SK-N-SH (cell line): ENCODE results near the gene ADAM11. TPM values are rescaled to one million over a fixed set of nuclear protein-coding genes. Genes with fewer than 3 reads are reported as not detected.

ENCODE experiments used
- CTCF ChIA-PET: fragments of 300-600, 350-600 bp; formaldehyde crosslinking; extraction: SDS; loops from one replicate; lab custom pipeline; 2021; lab: Yijun Ruan, JAX
- POLR2A ChIA-PET: fragments of 350-600 bp; sonication (Branson Sonifier 250); formaldehyde crosslinking; extraction: SDS; loops from one replicate; lab custom pipeline; 2020; ENCODE audit warnings: antibody characterized with exemption, inconsistent platforms; lab: Yijun Ruan, JAX
- DNase-seq: peaks from one replicate; pipeline ENCODE4 v3.0.0; 2012
- H2AFZ ChIP-seq: fragments of 200-600 bp; sonication (generic); 2 replicates; pipeline ENCODE4 v1.8.1; 2016; ENCODE audit warnings: antibody characterized with exemption, mild to moderate bottlenecking, low read depth
- H3F3A ChIP-seq: fragments of 200-600 bp; sonication (generic); replicated peaks from 2 replicates; pipeline ENCODE3; 2016; ENCODE audit warnings: antibody characterized with exemption, mild to moderate bottlenecking; ENCODE audit not compliant: insufficient read depth
- H3K27ac ChIP-seq, 2 experiments: fragments of 200-500 bp in 1 of 2; fragments of 200-600 bp in 1 of 2; sonication (Bioruptor generic) in 1 of 2; sonication (generic), shearing (Covaris generic) in 1 of 2; 2 replicates each; pipeline versions ENCODE4 v1.5.1 to v1.6.1; 2014 to 2016; ENCODE audit warnings: low read depth in 2 of 2, inconsistent platforms in 1 of 2, low read length in 1 of 2, mild to moderate bottlenecking in 1 of 2, mixed read lengths in 1 of 2
- H3K27me3 ChIP-seq: fragments of 200-600 bp; sonication (generic), shearing (Covaris generic); 2 replicates; pipeline ENCODE4 v1.6.1; 2016; ENCODE audit warnings: mixed run types; ENCODE audit not compliant: insufficient read depth
- H3K36me3 ChIP-seq, 2 experiments: fragments of 200-500 bp in 1 of 2; fragments of 200-600 bp in 1 of 2; sonication (Bioruptor generic) in 1 of 2; sonication (generic) in 1 of 2; replicated peaks in 1 of 2; 2 replicates each; pipeline versions ENCODE3 to v1.5.1; 2014 to 2016; ENCODE audit warnings: low read length in 1 of 2, mild to moderate bottlenecking in 1 of 2; ENCODE audit not compliant: insufficient read depth in 2 of 2, control insufficient read depth in 1 of 2
- H3K4me1 ChIP-seq, 2 experiments: fragments of 200-500 bp in 1 of 2; fragments of 200-600 bp in 1 of 2; sonication (Bioruptor generic) in 1 of 2; sonication (generic), shearing (Covaris generic) in 1 of 2; 2 replicates each; pipeline versions ENCODE4 v1.5.1 to v1.6.1; 2014 to 2016; ENCODE audit warnings: low read depth in 1 of 2, low read length in 1 of 2, mixed run types in 1 of 2; ENCODE audit not compliant: insufficient read depth in 2 of 2, control insufficient read depth in 1 of 2
- H3K4me2 ChIP-seq: fragments of 200-600 bp; sonication (generic), shearing (Covaris generic); 2 replicates; pipeline ENCODE4 v1.6.1; 2017; ENCODE audit warnings: mixed run types
- H3K4me3 ChIP-seq, 2 experiments: fragments of 200-500 bp in 1 of 2; fragments of 200-600 bp in 1 of 2; sonication (Bioruptor generic) in 1 of 2; sonication (generic), shearing (Covaris generic) in 1 of 2; 2 replicates each; pipeline versions ENCODE4 v1.5.1 to v1.8.1; 2014 to 2016; ENCODE audit warnings: low read depth in 2 of 2, inconsistent platforms in 1 of 2, low read length in 1 of 2, mild to moderate bottlenecking in 1 of 2, mixed read lengths in 1 of 2, moderate library complexity in 1 of 2
- H3K79me2 ChIP-seq: fragments of 200-600 bp; sonication (generic); 2 replicates; pipeline ENCODE4 v1.8.1; 2017; ENCODE audit warnings: mild to moderate bottlenecking; ENCODE audit not compliant: insufficient read depth
- H3K9ac ChIP-seq: fragments of 200-600 bp; sonication (generic); 2 replicates; pipeline ENCODE4 v1.6.1; 2017; ENCODE audit warnings: mixed run types
- H3K9me2 ChIP-seq: fragments of 200-600 bp; sonication (generic); 2 replicates; pipeline ENCODE4 v1.6.1; 2017; ENCODE audit warnings: mixed run types
- H3K9me3 ChIP-seq: fragments of 200-600 bp; sonication (generic); 2 replicates; pipeline ENCODE4 v1.6.1; 2017; ENCODE audit warnings: mixed run types, mild to moderate bottlenecking, moderate library complexity
- H4K20me1 ChIP-seq: fragments of 200-600 bp; sonication (generic); 2 replicates; pipeline ENCODE4 v1.6.1; 2017; ENCODE audit warnings: mild to moderate bottlenecking, mixed run types; ENCODE audit not compliant: insufficient read depth
- EZH2phosphoT487 ChIP-seq: fragments of 200-600 bp; sonication (generic); IDR thresholded peaks from 2 replicates; pipeline ENCODE4 v1.6.1; 2017; ENCODE audit warnings: low read depth, mixed run types, mild to moderate bottlenecking, antibody characterized with exemption, moderate library complexity, borderline replicate concordance
- FOXJ3 ChIP-seq: sonication (generic); formaldehyde crosslinking; IDR thresholded peaks from 2 replicates; pipeline ENCODE4 v1.5.1; 2020; ENCODE audit warnings: mild to moderate bottlenecking, missing genetic modification reagents
- FOXM1 ChIP-seq: IDR thresholded peaks from 2 replicates; pipeline ENCODE4 v1.4.0; 2012; ENCODE audit warnings: low read depth, mild to moderate bottlenecking
- GATA2 ChIP-seq: sonication (generic); formaldehyde crosslinking; IDR thresholded peaks from 2 replicates; pipeline ENCODE4 v1.5.0; 2020; ENCODE audit warnings: mild to moderate bottlenecking, missing genetic modification reagents
- JUND ChIP-seq: IDR thresholded peaks from 2 replicates; pipeline ENCODE4 v1.4.0; 2012
- MEF2A ChIP-seq: IDR thresholded peaks from 2 replicates; pipeline ENCODE4 v1.4.0; 2012; ENCODE audit warnings: low read depth, borderline replicate concordance
- RAD21 ChIP-seq: IDR thresholded peaks from 2 replicates; pipeline ENCODE4 v1.6.1; 2012; ENCODE audit warnings: mild to moderate bottlenecking, low read length
- SIN3A ChIP-seq: IDR thresholded peaks from 2 replicates; pipeline ENCODE4 v1.6.1; 2012; ENCODE audit warnings: low read depth, mild to moderate bottlenecking, low read length, moderate library complexity, borderline replicate concordance
- SMC3 ChIP-seq: IDR thresholded peaks from 2 replicates; pipeline ENCODE4 v1.6.1; 2012; ENCODE audit warnings: low read depth, low read length, improper control_type of control experiment
- TEAD4 ChIP-seq: IDR thresholded peaks from 2 replicates; pipeline ENCODE4 v1.4.0; 2012; ENCODE audit warnings: mild to moderate bottlenecking, borderline replicate concordance; ENCODE audit not compliant: insufficient read depth
- USF2 ChIP-seq: fragments of 150-350 bp; IDR thresholded peaks from 2 replicates; pipeline ENCODE4 v1.6.1; 2017; ENCODE audit warnings: antibody characterized with exemption, low read length, low read depth, borderline replicate concordance
- WGBS: methylation state at CpG from one replicate; pipeline ENCODE4 v1.1.6; 2017; ENCODE audit warnings: low lambda C conversion rate; 5-methylcytosine and 5-hydroxymethylcytosine counted together
- polyA plus RNA-seq, 3 experiments: library from polyadenylated mRNA; depleted of rRNA; stranded (reverse); fragments of >200 nt; gene quantifications; 2 replicates each; pipeline ENCODE4 v1.2.3, GENCODE V29; 2012
- TF ChIP-seq, protein P1 (sequence below): IDR thresholded peaks from 2 replicates; pipeline ENCODE4; 2012
- TF ChIP-seq, protein P2 (sequence below): IDR thresholded peaks from 2 replicates; pipeline ENCODE4 v1.4.0; 2012; ENCODE audit warnings: low read depth

Gene ADAM11
- polyA plus RNA-seq, 1 of the 3 experiments (the other 2 are of a cell fraction), result 2.5 TPM

DNA sequence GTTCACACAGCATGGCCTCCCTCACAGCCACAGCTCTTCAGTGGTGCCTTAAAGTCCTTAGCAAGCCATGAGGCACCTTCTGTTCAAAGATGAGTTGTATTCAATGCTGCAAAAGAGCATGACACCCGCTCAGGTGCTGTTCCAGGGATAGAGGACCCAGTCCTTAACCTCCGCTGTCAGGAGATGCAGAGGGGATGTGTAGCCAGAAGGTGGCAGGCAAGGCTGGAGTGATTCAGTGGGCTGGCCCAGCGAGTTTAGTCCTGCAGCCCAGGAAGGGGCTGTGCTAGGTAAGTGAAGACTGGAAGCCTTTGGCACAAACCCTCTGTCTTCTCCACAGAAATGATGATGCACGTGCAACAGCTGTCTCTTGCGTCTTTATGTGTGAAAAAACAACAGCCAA is 25.0 kb upstream of the ADAM11 start:
- H3K27ac ChIP-seq, result no peak overlapping the region
- H3F3A ChIP-seq, result no peaks in the 10 kb centered on the region
- H3K4me2 ChIP-seq, result no peak overlapping the region
- WGBS, result 87% methylated on average over 5 of the region's 5 CpGs
- TF ChIP-seq USF2, result no peak
- TF ChIP-seq RAD21, result peak; percentile 42
- TF ChIP-seq SIN3A, result no peak
- TF ChIP-seq SMC3, result 0 out of 2 replicates have a peak, but pooled peaks have one; percentile 6
- no peaks in the 10 kb centered on the region for H3K79me2 ChIP-seq
- H3K9me3 ChIP-seq, result no peaks in the 10 kb centered on the region
- DNase-seq, result no peak
- H4K20me1 ChIP-seq, result no peaks in the 10 kb centered on the region
- H3K4me3 ChIP-seq, result peak overlapping the region in 1 of 2 experiments; percentile 40; a peak in 1 of 4 replicates
- H3K36me3 ChIP-seq, result peaks cover 6 to 7% of the 10 kb centered on the region in 2 experiments
- H3K9me2 ChIP-seq, result no peaks in the 10 kb centered on the region
- no peak overlapping the region for H2AFZ ChIP-seq
- H3K27me3 ChIP-seq, result no peaks in the 10 kb centered on the region
- CTCF ChIA-PET, result interaction anchor here (0.6 to 1.4 kb wide), 4 partner anchors 20 to 145 kb away, joined by 3 to 4 read pairs (median 3); no protein-coding TSS in a partner anchor
- H3K4me1 ChIP-seq, result no peaks in the 10 kb centered on the region
- no peak overlapping the region for H3K9ac ChIP-seq
- POLR2A ChIA-PET, result interaction anchor here (0.6 kb wide), 1 partner anchor 103 kb away, joined by 3 read pairs; no protein-coding TSS in a partner anchor

DNA sequence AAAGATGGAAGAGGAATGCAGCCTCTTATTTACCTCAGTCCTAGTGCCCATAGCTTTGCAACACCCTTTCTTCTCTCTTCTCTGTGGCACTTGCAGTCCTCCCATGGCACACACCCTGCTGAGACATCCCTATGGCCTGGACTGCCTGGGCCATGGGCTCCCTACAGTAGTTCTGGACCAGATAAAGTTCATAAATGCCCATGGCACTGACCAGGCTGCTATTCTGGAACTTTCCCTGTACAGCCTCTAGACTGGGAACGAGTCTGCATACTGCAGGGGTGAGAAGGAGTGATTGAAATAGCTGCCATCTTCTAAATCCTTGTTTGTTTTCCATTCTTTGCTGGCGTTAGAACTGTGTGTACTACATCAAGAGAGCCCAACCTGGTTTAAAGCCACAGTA is 24.5 kb upstream of the ADAM11 start:
- TF ChIP-seq MEF2A, result no peak
- TF ChIP-seq, protein P1, sequence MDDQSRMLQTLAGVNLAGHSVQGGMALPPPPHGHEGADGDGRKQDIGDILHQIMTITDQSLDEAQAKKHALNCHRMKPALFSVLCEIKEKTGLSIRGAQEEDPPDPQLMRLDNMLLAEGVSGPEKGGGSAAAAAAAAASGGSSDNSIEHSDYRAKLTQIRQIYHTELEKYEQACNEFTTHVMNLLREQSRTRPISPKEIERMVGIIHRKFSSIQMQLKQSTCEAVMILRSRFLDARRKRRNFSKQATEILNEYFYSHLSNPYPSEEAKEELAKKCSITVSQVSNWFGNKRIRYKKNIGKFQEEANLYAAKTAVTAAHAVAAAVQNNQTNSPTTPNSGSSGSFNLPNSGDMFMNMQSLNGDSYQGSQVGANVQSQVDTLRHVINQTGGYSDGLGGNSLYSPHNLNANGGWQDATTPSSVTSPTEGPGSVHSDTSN, result no peak
- no peak for TF ChIP-seq JUND
- no peak for TF ChIP-seq FOXM1
- TF ChIP-seq, protein P2, sequence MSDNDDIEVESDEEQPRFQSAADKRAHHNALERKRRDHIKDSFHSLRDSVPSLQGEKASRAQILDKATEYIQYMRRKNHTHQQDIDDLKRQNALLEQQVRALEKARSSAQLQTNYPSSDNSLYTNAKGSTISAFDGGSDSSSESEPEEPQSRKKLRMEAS, result no peak
- no peak for TF ChIP-seq GATA2 (CRISPR knock-in tag)
- TF ChIP-seq FOXJ3 (CRISPR knock-in tag), result no peak
- TF ChIP-seq EZH2phosphoT487, result no peak
- no peak for TF ChIP-seq TEAD4

More for the DNA sequence above, 24.5 kb upstream of the ADAM11 start:
- H3K4me3 ChIP-seq, result no peak overlapping the region
- ChIA-PET POLR2A (interaction anchor here (0.6 kb wide), 1 partner anchor 103 kb away, joined by 3 read pairs; no protein-coding TSS in a partner anchor), CTCF (interaction anchor here (0.9 to 1.4 kb wide), 2 partner anchors 9 to 144 kb away, joined by 4 read pairs; no protein-coding TSS in a partner anchor)
- H3K4me2 ChIP-seq, result no peak overlapping the region
- no peak overlapping the region for H3K27ac ChIP-seq
- H3K9me3 ChIP-seq, result no peaks in the 10 kb centered on the region
- no peaks in the 10 kb centered on the region for H4K20me1 ChIP-seq
- WGBS, result 87% methylated on average over 2 of the region's 2 CpGs
- peaks cover 7% of the 10 kb centered on the region in 2 experiments for H3K36me3 ChIP-seq
- H3K9me2 ChIP-seq, result no peaks in the 10 kb centered on the region
- H2AFZ ChIP-seq, result no peak overlapping the region
- H3K79me2 ChIP-seq, result no peaks in the 10 kb centered on the region
- no peaks in the 10 kb centered on the region for H3K27me3 ChIP-seq
- no peak for DNase-seq
- no peaks in the 10 kb centered on the region for H3F3A ChIP-seq
- no peak overlapping the region for H3K9ac ChIP-seq
- H3K4me1 ChIP-seq, result no peaks in the 10 kb centered on the region
